ENCODE results near the gene KRR1.

DNA sequence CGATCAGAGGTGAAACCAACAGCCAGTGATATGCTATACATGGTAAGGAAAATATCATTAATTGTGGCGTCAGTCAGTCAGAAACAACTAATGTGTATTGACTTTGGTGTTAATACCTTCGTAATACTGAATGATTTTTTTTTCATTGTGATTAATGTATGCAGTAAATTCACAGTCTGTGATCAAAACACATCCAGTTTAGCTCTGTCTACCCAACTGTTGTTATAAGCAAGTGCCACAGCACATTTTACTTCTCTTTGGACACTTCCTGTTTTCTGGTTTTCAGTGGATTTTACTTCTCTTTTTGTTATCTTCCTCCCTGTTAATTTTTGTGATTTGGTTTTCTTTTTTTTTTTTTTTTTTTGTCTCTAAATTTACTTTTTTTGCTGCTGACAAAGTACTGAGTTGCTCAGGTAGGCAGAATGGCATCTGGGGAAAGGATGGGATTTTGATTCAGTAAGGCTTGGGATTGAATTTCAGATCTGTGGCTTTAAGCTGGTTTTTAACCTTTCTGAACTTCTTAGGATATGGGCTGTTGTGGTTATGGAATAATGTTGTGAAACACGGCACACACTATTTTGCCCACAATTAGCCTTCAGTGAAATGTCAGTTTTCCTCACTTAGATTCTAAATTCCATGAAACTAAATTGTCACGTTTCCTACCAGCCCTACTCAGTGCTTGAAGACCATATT, 30.2 kb downstream of the KRR1 start:
- TF ChIP-seq, protein P1, sequence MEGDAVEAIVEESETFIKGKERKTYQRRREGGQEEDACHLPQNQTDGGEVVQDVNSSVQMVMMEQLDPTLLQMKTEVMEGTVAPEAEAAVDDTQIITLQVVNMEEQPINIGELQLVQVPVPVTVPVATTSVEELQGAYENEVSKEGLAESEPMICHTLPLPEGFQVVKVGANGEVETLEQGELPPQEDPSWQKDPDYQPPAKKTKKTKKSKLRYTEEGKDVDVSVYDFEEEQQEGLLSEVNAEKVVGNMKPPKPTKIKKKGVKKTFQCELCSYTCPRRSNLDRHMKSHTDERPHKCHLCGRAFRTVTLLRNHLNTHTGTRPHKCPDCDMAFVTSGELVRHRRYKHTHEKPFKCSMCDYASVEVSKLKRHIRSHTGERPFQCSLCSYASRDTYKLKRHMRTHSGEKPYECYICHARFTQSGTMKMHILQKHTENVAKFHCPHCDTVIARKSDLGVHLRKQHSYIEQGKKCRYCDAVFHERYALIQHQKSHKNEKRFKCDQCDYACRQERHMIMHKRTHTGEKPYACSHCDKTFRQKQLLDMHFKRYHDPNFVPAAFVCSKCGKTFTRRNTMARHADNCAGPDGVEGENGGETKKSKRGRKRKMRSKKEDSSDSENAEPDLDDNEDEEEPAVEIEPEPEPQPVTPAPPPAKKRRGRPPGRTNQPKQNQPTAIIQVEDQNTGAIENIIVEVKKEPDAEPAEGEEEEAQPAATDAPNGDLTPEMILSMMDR (conservative IDR thresholded peaks at IDR 0.05 in 1 of 2, IDR thresholded peaks at IDR 0.05 in 1 of 2; ENCODE audit: extremely low read depth in 1 of 2, insufficient read depth in 1 of 2, low read depth in 1 of 2, low read length in 2 of 2) = no peak
- TF ChIP-seq EZH2 (IDR thresholded peaks at IDR 0.05; ENCODE audit: borderline replicate concordance, low read length) = no peak

All from mammary epithelial cell (primary cell).